SIG-M5 treated with dmso at 0.1 percent for 504 hours (cell line): ENCODE results near the gene OSR1.

Experiments used
- DNase-seq: peaks from one replicate; lab custom pipeline; 2025; ENCODE audit not compliant: unreplicated experiment; lab: John Stamatoyannopoulos, UW

The OSR1 gene

GRCh38 chr2:19359456-19359855 is 1.0 kb upstream of the OSR1 start:
- no peak for DNase-seq

GRCh38 chr2:19359021-19359357 is 566 bp upstream of the OSR1 start:
- no peak for DNase-seq

GRCh38 chr2:19357402-19358241 is 801 bp downstream of the OSR1 start:
- no peak for DNase-seq

- no peak for DNase-seq
These were observed 1.6 kb downstream of the OSR1 start for GRCh38 chr2:19356545-19357401.

GRCh38 chr2:19355931-19356544 is 2.4 kb downstream of the OSR1 start:
- no peak for DNase-seq

- no peak for DNase-seq
These were observed 3.0 kb downstream of the OSR1 start for GRCh38 chr2:19355416-19355821.

GRCh38 chr2:19355014-19355405 is 3.4 kb downstream of the OSR1 start:
- DNase-seq = no peak

GRCh38 chr2:19353721-19354050 is 4.7 kb downstream of the OSR1 start:
- no peak for DNase-seq

GRCh38 chr2:19352946-19353720 is 5.3 kb downstream of the OSR1 start:
- no peak for DNase-seq

- peak; percentile 42 for DNase-seq
These were observed 6.3 kb downstream of the OSR1 start for GRCh38 chr2:19351899-19352697.

- DNase-seq = no peak
These were observed 6.9 kb downstream of the OSR1 start for GRCh38 chr2:19351499-19351898.

- DNase-seq = no peak
These were observed 7.6 kb downstream of the OSR1 start for GRCh38 chr2:19350678-19351401.

- no peak for DNase-seq
These were observed 8.3 kb downstream of the OSR1 start for GRCh38 chr2:19349911-19350677.

GRCh38 chr2:19348692-19349091 is 9.7 kb downstream of the OSR1 start:
- no peak for DNase-seq

- peak; percentile 80 for DNase-seq
These were observed 10.5 kb downstream of the OSR1 start for GRCh38 chr2:19347619-19348562.

GRCh38 chr2:19346983-19347618 is 11.3 kb downstream of the OSR1 start:
- DNase-seq = peak; percentile 31

- DNase-seq = no peak
These were observed 20.7 kb downstream of the OSR1 start for GRCh38 chr2:19337742-19338141.
